ENCODE measurements around the gene CRYBG2. TPM values are rescaled to one million over a fixed set of nuclear protein-coding genes. Genes with fewer than 3 reads are reported as not detected.
"Not testable (repeated sequence)": the region's sequence is repeated elsewhere in the genome, so short reads cannot be mapped to it uniquely, and the experiment has no call there.

The CRYBG2 gene
- total and polyA plus RNA-seq, 7 donors: 0.55 to 21.0 (median 13.8) TPM; not detected in 2

DNA sequence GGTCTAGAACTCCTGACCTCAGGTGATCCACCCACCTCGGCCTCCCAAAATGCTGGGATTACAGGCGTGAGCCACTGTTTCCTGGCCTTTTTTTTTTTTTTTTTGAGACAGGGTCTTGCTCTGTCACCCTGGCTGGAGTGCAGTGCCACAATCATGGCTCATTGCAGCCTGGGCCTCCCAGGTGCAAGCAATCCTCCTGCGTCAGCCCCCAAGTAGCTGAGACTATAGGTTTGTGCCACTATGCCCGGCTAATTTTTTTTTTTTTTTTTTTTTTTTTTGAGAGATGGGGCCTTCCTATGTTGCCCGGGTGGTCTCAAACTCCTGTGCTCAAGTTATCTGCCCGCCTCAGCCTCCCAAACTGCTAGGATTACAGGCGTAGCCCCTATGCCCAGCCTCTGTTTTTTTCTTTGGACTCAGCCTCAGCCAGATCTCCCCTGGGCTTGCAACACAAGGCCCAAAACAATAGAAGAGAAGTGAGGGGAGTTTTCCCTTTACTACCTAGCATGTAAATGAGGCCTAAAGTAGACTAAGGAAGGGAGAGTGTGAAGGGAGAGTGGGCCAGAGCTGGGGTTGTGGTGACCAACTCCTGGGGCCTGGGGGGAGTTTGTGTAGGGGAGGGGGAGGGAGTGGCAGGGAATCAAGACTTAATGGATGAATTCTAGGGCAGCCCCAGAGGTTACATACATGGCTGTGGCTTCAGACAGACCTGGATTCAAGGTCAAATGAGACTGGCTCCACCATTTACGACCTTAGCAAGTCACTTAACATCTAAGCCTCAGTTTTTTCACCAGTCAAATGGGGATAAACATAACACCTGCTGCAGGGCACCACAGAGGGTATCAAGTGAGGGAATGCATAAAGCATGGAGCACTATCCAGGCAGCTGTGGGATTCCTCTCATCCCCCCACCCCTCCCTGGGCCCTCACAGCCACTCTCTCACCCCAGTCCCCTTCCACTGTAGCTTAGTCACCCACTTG, 37.8 kb downstream of the CRYBG2 start:
- Histone ChIP-seq H3K4me1 (peaks cover 0 to 3% (median 1%) of the 10 kb centered on the region in 4 donors), H3K4me3 (no peak overlapping the region), H3K36me3 (no peaks in the 10 kb centered on the region), H3K27ac (no peak overlapping the region), H3K27me3 (no peaks in the 10 kb centered on the region), H3K9me3 (no peaks in the 10 kb centered on the region)
- TF ChIP-seq EP300 (IDR thresholded peaks at IDR 0.05) (no peak), POLR2A (IDR thresholded peaks at IDR 0.05) (no peak), POLR2AphosphoS5 (IDR thresholded peaks at IDR 0.05) (no peak)
- TF ChIP-seq, protein P1, sequence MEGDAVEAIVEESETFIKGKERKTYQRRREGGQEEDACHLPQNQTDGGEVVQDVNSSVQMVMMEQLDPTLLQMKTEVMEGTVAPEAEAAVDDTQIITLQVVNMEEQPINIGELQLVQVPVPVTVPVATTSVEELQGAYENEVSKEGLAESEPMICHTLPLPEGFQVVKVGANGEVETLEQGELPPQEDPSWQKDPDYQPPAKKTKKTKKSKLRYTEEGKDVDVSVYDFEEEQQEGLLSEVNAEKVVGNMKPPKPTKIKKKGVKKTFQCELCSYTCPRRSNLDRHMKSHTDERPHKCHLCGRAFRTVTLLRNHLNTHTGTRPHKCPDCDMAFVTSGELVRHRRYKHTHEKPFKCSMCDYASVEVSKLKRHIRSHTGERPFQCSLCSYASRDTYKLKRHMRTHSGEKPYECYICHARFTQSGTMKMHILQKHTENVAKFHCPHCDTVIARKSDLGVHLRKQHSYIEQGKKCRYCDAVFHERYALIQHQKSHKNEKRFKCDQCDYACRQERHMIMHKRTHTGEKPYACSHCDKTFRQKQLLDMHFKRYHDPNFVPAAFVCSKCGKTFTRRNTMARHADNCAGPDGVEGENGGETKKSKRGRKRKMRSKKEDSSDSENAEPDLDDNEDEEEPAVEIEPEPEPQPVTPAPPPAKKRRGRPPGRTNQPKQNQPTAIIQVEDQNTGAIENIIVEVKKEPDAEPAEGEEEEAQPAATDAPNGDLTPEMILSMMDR (IDR thresholded peaks at IDR 0.05): no peak
- WGBS, 2 donors: 77 to 86% methylated on average over 8 of the region's 8 CpGs
- intact Hi-C loops (cut with DNase I): no loop called here
- DNase-seq: no peak

DNA sequence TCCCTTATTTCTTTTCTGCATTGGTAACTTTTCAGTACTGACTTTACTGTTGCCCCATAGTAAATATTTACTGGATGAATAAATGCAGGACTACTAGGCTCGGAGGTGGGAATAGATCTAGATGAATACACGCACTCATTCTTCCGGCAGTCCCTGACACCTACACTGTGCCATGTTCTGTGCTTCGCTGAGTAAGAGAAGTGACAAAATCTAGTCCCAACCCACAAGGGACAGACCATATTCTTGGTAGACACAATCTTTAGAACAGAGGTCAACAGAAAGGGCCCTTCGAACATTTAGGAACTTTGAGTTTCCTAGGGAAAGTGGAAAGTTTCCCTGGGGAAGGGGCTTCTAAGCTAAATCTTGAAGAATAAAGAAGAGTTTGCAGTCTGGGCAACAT, 39.4 kb downstream of the CRYBG2 start:
- TF ChIP-seq POLR2A (IDR thresholded peaks at IDR 0.05) (no peak), POLR2AphosphoS5 (IDR thresholded peaks at IDR 0.05) (no peak), EP300 (IDR thresholded peaks at IDR 0.05) (no peak)
- TF ChIP-seq, protein P1 (IDR thresholded peaks at IDR 0.05): no peak
- intact Hi-C loops (cut with DNase I): no loop called here
- Histone ChIP-seq H3K36me3 (no peaks in the 10 kb centered on the region), H3K27me3 (no peaks in the 10 kb centered on the region), H3K27ac (no peak overlapping the region), H3K4me3 (no peak overlapping the region), H3K9me3 (no peaks in the 10 kb centered on the region), H3K4me1 (no peaks in the 10 kb centered on the region)
- 80 to 85% methylated on average over 5 of the region's 5 CpGs for WGBS, 2 donors
- DNase-seq: no peak

GRCh38 chr1:26307966-26308899, 45.7 kb downstream of the CRYBG2 start:
- H3K36me3 ChIP-seq; H3K9me3 ChIP-seq; H3K4me3 ChIP-seq; DNase-seq; intact Hi-C loops (cut with DNase I); H3K27me3 ChIP-seq: not testable (repeated sequence)
- Histone ChIP-seq H3K27ac (peak overlapping the region in 1 of 4 donors; percentile 66), H3K4me1 (peaks cover 0 to 17% (median 11%) of the 10 kb centered on the region in 4 donors)
- 79 to 84% methylated on average over 21 of the region's 21 CpGs for WGBS, 2 donors

DNA sequence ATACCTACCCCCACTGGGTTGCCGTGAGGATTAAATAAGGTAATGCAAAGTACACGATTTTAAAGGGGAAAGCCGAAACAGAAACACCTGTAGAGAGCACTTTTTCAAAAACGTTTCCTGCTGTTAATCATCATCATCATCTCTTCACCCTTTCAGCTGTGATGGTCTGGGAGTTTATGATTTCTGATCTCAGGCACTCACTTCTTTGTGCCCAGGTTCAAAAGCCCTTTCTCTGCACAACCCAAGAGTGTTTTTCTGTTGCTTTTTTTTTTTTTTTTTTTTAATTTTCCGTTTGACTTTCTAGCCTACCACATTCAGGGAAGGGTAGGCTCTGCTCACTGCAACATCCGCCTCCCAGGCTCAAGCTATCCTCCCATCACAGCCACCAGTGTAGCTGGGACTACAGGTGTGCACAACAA, 46.6 kb downstream of the CRYBG2 start:
- intact Hi-C loops (cut with DNase I): no loop called here
- H3K4me3 ChIP-seq: no peak overlapping the region
- H3K4me1 ChIP-seq: peaks cover 0 to 17% (median 11%) of the 10 kb centered on the region in 4 donors
- DNase-seq: no peak
- H3K9me3 ChIP-seq: no peaks in the 10 kb centered on the region
- H3K36me3 ChIP-seq: no peaks in the 10 kb centered on the region
- TF ChIP-seq, protein P1 (IDR thresholded peaks at IDR 0.05): no peak
- TF ChIP-seq POLR2AphosphoS5 (IDR thresholded peaks at IDR 0.05): no peak
- no peak for TF ChIP-seq EP300 (IDR thresholded peaks at IDR 0.05)
- no peak for TF ChIP-seq POLR2A (IDR thresholded peaks at IDR 0.05)
- 19 to 25% methylated on average over 6 of the region's 6 CpGs for WGBS, 2 donors
- H3K27me3 ChIP-seq: no peaks in the 10 kb centered on the region
- peak overlapping the region; percentile 51 to 76 (median 66) for H3K27ac ChIP-seq
